Activated CD4-positive, alpha-beta T cell treated with anti-CD3 and anti-CD28 coated beads for 36 hours (primary cell): ENCODE measurements around the gene CTNNA2. TPM values are rescaled to one million over a fixed set of nuclear protein-coding genes. Genes with fewer than 3 reads are reported as not detected.

Experiments
- ATAC-seq: fragments of 200-7000 bp; cut with Tn5 transposase; one replicate; pipeline ENCODE4 v1.10.0; 2021; ENCODE audit warnings: mild to moderate bottlenecking, moderate library complexity
- CTCF ChIA-PET: fragments of 350-600 bp; sonication (Branson Sonifier 250); formaldehyde crosslinking; loops from one replicate; lab custom pipeline; 2021; ENCODE audit warnings: antibody characterized with exemption; lab: Charles Lee
- POLR2A ChIA-PET: fragments of 350-600 bp; sonication (Branson Sonifier 250); formaldehyde crosslinking; loops from one replicate; lab custom pipeline; 2021; ENCODE audit warnings: antibody characterized with exemption, inconsistent platforms; lab: Charles Lee
- DNase-seq: peaks from one replicate; pipeline ENCODE4 v3.0.0-alpha.2; 2020
- H3K27ac Mint-ChIP-seq: one replicate; pipeline ENCODE4 v1.8.0; 2021; ENCODE audit warnings: mixed read lengths
- H3K27me3 Mint-ChIP-seq: one replicate; pipeline ENCODE4 v1.8.0; 2021; ENCODE audit warnings: mixed read lengths
- H3K36me3 Mint-ChIP-seq: one replicate; pipeline ENCODE4 v1.8.0; 2021; ENCODE audit warnings: low read depth, mixed read lengths
- H3K4me1 Mint-ChIP-seq: one replicate; pipeline ENCODE4 v1.8.0; 2021; ENCODE audit warnings: mixed read lengths
- H3K4me3 Mint-ChIP-seq: one replicate; pipeline ENCODE4 v1.8.0; 2021; ENCODE audit warnings: mild to moderate bottlenecking, moderate library complexity, mixed read lengths
- H3K9me3 Mint-ChIP-seq: one replicate; pipeline ENCODE4 v1.8.0; 2021; ENCODE audit warnings: low read depth, mixed read lengths
- intact Hi-C, 2 experiments: fragments of 100-400 bp; cut with DNase I in 1 of 2; cut with micrococcal nuclease in 1 of 2; formaldehyde crosslinking; loops; one replicate each; pipeline versions ENCODE4 v1.14.2 to v1.15.1; 2022 to 2024; cut with DNase I, micrococcal nuclease
- total RNA-seq, 2 experiments: library from RNA; stranded (reverse); gene quantifications; one replicate each; pipeline ENCODE4 v1.2.3, GENCODE V29; 2021

CTNNA2 gene
- total RNA-seq, 2 experiments from 2014 or later = not detected

GRCh38 chr2:80053522-80054345 is 540.9 kb downstream of the CTNNA2 start:
- POLR2A ChIA-PET = no interaction called here
- no peaks in the 10 kb centered on the region for H3K36me3 Mint-ChIP-seq
- H3K27me3 Mint-ChIP-seq = no peaks in the 10 kb centered on the region
- H3K4me1 Mint-ChIP-seq = no peaks in the 10 kb centered on the region
- H3K9me3 Mint-ChIP-seq = no peaks in the 10 kb centered on the region
- ATAC-seq (no peak), DNase-seq (no peak)
- intact Hi-C loops = no loop called here
- H3K27ac Mint-ChIP-seq = no peak overlapping the region
- no peak overlapping the region for H3K4me3 Mint-ChIP-seq
- CTCF ChIA-PET = no interaction called here

DNA sequence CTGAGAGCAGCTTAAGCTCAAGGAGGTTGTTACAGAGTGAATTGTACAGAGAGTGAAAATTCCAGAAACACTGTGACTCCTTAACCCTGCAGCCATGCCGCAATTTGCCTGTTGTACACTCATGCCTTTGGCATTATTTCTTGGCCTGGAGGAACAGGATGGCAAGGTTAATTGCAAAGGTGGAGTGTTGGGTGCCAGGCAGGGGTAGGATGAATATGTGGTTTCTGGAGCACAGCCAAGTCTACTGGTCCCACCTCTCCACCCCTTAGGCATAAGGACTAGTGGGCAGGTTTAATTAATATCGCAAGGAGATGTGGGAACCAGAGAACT is 541.5 kb downstream of the CTNNA2 start:
- CTCF ChIA-PET = no interaction called here
- POLR2A ChIA-PET = no interaction called here
- H3K9me3 Mint-ChIP-seq = no peaks in the 10 kb centered on the region

DNA sequence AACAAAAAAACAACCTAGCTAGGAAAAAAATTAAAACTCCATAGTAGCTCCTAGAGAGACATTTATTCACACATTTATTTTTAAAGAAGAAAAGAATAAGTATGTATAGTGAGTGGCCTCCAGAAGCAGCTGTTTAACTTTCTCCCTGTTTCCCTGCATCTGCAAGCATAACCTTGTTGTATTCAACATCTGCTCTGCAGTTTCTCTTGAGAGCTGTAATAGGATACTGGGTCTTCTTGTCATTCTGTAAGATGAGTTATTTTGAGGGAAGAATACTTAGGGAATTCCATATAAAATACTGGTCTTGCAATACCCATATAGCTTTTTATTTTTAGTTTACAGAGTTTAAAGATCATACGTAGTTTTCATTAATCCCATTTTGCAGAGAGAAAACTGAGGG is 545.1 kb downstream of the CTNNA2 start:
- Mint-ChIP-seq H3K4me1 (no peaks in the 10 kb centered on the region), H3K9me3 (no peaks in the 10 kb centered on the region), H3K36me3 (no peaks in the 10 kb centered on the region), H3K4me3 (no peak overlapping the region), H3K27ac (no peak overlapping the region), H3K27me3 (no peaks in the 10 kb centered on the region)
- ATAC-seq (no peak), DNase-seq (no peak)
- CTCF ChIA-PET = interaction anchor here (0.6 to 1.1 kb wide), 2 partner anchors 16 to 232 kb away, joined by 3 read pairs; no protein-coding TSS in a partner anchor
- POLR2A ChIA-PET = no interaction called here
- intact Hi-C loops = no loop called here

More for the DNA sequence above, 541.5 kb downstream of the CTNNA2 start:
- DNase-seq (no peak), ATAC-seq (no peak)
- H3K36me3 Mint-ChIP-seq = no peaks in the 10 kb centered on the region
- H3K27me3 Mint-ChIP-seq = no peaks in the 10 kb centered on the region
- no peaks in the 10 kb centered on the region for H3K4me1 Mint-ChIP-seq
- H3K4me3 Mint-ChIP-seq = no peak overlapping the region
- H3K27ac Mint-ChIP-seq = no peak overlapping the region
- intact Hi-C loops = no loop called here

DNA sequence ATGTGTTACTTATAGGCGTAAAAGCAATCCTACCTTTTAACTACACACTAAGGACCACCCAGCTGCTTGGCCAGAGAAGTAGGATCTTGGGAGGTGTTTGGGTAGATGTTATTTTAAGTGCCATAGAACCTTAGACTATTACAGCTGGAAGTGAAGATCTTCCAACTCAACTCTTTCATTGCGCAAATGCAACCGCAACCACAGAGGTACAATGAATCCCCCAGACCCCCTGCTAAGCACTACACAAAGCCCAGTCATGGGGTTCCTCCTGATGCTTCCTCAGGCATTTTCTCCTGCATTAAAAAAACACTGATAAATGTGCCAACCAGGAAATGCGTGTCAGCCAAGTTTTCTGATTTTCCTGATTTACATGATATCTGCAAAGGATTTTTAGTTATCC is 545.7 kb downstream of the CTNNA2 start:
- POLR2A ChIA-PET = no interaction called here
- intact Hi-C loops = no loop called here
- ATAC-seq (no peak), DNase-seq (no peak)
- no peaks in the 10 kb centered on the region for H3K4me1 Mint-ChIP-seq
- H3K4me3 Mint-ChIP-seq = no peak overlapping the region
- H3K36me3 Mint-ChIP-seq = no peaks in the 10 kb centered on the region
- no peaks in the 10 kb centered on the region for H3K9me3 Mint-ChIP-seq
- CTCF ChIA-PET = interaction anchor here (1.1 kb wide), 1 partner anchor 15 kb away, joined by 3 read pairs; no protein-coding TSS in a partner anchor
- H3K27me3 Mint-ChIP-seq = no peaks in the 10 kb centered on the region
- H3K27ac Mint-ChIP-seq = no peak overlapping the region

GRCh38 chr2:80059447-80059846 is 546.6 kb downstream of the CTNNA2 start:
- intact Hi-C loops = no loop called here
- ATAC-seq (no peak), DNase-seq (no peak)
- Mint-ChIP-seq H3K27ac (no peak overlapping the region), H3K4me1 (no peaks in the 10 kb centered on the region), H3K4me3 (no peak overlapping the region), H3K27me3 (no peaks in the 10 kb centered on the region), H3K36me3 (no peaks in the 10 kb centered on the region), H3K9me3 (no peaks in the 10 kb centered on the region)
- ChIA-PET POLR2A (no interaction called here), CTCF (no interaction called here)

DNA sequence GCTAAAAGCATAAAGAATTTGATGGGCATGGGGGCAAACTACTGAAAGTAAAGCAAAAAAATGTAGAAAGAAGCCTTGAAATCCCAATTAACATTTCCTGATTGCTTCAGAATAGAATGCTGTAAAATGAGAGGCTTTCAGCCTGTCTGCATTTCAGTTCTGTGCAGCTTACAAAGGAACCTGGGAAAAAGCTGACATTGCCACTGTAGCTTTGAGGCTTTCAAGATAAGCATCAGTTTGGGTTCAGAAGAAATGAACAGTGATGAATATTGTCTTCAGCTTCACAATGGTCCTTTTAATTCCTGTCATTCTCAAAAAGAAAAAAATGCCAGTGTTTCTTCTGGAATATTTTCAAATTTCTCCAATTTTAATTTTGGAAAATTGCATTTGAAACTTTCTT is 549.0 kb downstream of the CTNNA2 start:
- no peaks in the 10 kb centered on the region for H3K27me3 Mint-ChIP-seq

DNA sequence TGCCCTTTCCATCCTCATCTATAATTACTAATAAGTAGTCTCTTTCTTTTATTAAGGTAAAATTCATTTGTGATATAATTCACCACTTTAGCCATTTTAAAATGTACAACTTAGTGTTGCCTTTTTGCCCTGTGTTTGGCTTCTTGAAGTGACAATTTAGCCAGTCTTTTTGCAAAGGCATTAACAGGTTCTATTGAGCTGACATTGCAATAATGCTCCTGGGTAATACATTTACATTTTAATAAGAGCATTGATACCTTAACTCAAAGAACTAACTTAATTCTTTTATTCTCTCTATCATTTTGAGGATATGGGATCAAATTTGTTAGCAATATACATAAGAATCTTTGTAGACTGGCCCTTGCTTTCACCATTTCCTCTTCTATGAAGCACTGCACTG is 549.4 kb downstream of the CTNNA2 start:
- no peaks in the 10 kb centered on the region for H3K4me1 Mint-ChIP-seq
- H3K27ac Mint-ChIP-seq = no peak overlapping the region
- DNase-seq = no peak
- intact Hi-C loops = no loop called here
- POLR2A ChIA-PET = no interaction called here
- no peak overlapping the region for H3K4me3 Mint-ChIP-seq
- ATAC-seq = no peak
- no peaks in the 10 kb centered on the region for H3K36me3 Mint-ChIP-seq
- CTCF ChIA-PET = no interaction called here
- H3K27me3 Mint-ChIP-seq = no peaks in the 10 kb centered on the region
- H3K9me3 Mint-ChIP-seq = no peaks in the 10 kb centered on the region

More for the DNA sequence above, 549.0 kb downstream of the CTNNA2 start:
- Mint-ChIP-seq H3K9me3 (no peaks in the 10 kb centered on the region), H3K4me1 (no peaks in the 10 kb centered on the region), H3K27ac (no peak overlapping the region), H3K4me3 (no peak overlapping the region), H3K36me3 (no peaks in the 10 kb centered on the region)
- ATAC-seq = no peak
- intact Hi-C loops = no loop called here
- CTCF ChIA-PET = no interaction called here
- no peak for DNase-seq
- POLR2A ChIA-PET = no interaction called here

GRCh38 chr2:80068038-80068731 is 555.3 kb downstream of the CTNNA2 start:
- CTCF ChIA-PET = interaction anchor here (0.6 kb wide), 1 partner anchor 963 kb away, joined by 3 read pairs; no protein-coding TSS in a partner anchor
- H3K27ac Mint-ChIP-seq = no peak overlapping the region
- H3K36me3 Mint-ChIP-seq = no peaks in the 10 kb centered on the region
- no peaks in the 10 kb centered on the region for H3K4me1 Mint-ChIP-seq
- no peak overlapping the region for H3K4me3 Mint-ChIP-seq
- POLR2A ChIA-PET = no interaction called here
- no peak for DNase-seq
- peaks cover 6% of the 10 kb centered on the region for H3K27me3 Mint-ChIP-seq
- no peak for ATAC-seq
- no peaks in the 10 kb centered on the region for H3K9me3 Mint-ChIP-seq
- intact Hi-C loops = no loop called here

DNA sequence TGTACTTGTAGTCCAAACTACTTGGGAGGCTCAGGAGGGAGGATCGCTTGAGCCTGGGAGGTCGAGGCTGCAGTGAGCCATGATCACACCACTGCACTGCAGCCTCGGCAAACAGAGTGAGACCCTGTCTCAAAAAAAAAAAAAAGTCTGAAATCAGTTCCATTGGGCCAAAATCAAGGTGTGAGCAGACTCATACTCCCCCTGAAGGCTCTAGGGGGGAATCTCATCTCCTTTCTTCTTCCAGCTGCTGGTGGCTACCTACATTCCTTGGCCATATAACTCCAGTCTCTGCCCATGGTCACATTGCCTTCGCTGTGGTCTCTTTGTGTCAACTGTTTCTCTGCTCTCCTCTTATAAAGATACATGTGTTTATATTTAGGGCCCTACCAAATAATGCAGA is 557.7 kb downstream of the CTNNA2 start:
- ChIA-PET CTCF (no interaction called here), POLR2A (no interaction called here)
- DNase-seq (no peak), ATAC-seq (no peak)
- Mint-ChIP-seq H3K4me1 (no peaks in the 10 kb centered on the region), H3K9me3 (no peaks in the 10 kb centered on the region), H3K36me3 (no peaks in the 10 kb centered on the region), H3K27ac (no peak overlapping the region), H3K27me3 (peaks cover 9% of the 10 kb centered on the region), H3K4me3 (no peak overlapping the region)
- intact Hi-C loops = no loop called here

DNA sequence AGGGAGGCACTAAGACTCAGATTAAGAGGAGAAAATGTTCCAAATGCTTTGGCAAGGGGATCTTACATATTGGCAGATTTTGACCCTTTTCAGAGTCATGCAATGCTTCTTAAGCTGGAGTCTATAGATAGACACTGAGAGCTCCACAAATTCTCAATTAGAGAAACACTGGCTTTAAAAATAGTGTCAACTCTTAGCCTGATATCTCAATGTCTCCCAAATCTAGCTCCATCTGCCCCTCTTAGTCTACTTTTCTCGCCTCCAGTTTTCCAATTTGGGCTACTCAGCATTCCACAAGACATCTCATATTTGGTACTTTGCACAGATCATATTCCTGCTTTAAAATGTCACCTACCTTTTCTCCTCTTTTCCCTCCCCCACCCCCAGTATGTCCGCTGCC is 559.1 kb downstream of the CTNNA2 start:
- H3K27me3 Mint-ChIP-seq = peaks cover 9% of the 10 kb centered on the region
- no peaks in the 10 kb centered on the region for H3K9me3 Mint-ChIP-seq
- ATAC-seq = no peak
- H3K4me3 Mint-ChIP-seq = no peak overlapping the region
- intact Hi-C loops = no loop called here
- H3K27ac Mint-ChIP-seq = no peak overlapping the region
- no peaks in the 10 kb centered on the region for H3K36me3 Mint-ChIP-seq
- ChIA-PET POLR2A (no interaction called here), CTCF (interaction anchor here (0.7 to 1.0 kb wide), 2 partner anchors 22 to 74 kb away, joined by 3 read pairs; no protein-coding TSS in a partner anchor)
- no peak for DNase-seq
- no peaks in the 10 kb centered on the region for H3K4me1 Mint-ChIP-seq

GRCh38 chr2:80073134-80073561 is 560.3 kb downstream of the CTNNA2 start:
- intact Hi-C loops = loop anchor here in 1 of 2 experiments (1.0 kb wide), 1 partner anchor 165 kb away; no protein-coding TSS in a partner anchor
- ChIA-PET CTCF (interaction anchor here (0.6 to 1.3 kb wide), 5 partner anchors 14 to 493 kb away, joined by 3 to 4 read pairs (median 3); no protein-coding TSS in a partner anchor), POLR2A (no interaction called here)
- DNase-seq = peak; percentile 21
- Mint-ChIP-seq H3K27me3 (peaks cover 6% of the 10 kb centered on the region), H3K4me3 (no peak overlapping the region), H3K36me3 (no peaks in the 10 kb centered on the region), H3K9me3 (no peaks in the 10 kb centered on the region), H3K4me1 (no peaks in the 10 kb centered on the region), H3K27ac (no peak overlapping the region)
- ATAC-seq = no peak
